SKM-1 (cell line): ENCODE results near the gene BCL11B.
"Not testable (repeated sequence)": the region's sequence is repeated elsewhere in the genome, so short reads cannot be mapped to it uniquely, and the experiment has no call there.

Source experiments
- DNase-seq: peaks from one replicate; lab custom pipeline; 2025; ENCODE audit not compliant: unreplicated experiment; lab: John Stamatoyannopoulos, UW

Gene BCL11B

DNA sequence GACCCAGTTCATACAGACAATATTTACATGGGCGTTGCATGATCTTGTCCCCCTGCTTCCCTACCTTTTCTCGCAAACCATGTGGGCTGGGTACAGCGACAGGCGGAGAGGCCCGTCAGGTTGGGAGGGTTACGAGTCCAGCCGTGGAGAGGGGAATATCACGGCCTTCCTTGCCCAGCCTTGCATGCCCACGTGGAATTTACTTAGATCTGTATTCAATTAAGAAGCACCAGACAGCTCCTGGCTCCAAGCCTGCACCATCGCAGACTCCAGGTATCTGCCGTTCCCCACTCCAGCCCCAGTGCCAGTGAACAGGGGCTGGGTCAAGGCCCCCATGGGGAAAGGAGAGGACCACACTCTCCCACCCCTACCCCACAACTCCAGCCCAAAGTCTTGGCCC is 29.8 kb downstream of the BCL11B start:
- DNase-seq = no peak

DNA sequence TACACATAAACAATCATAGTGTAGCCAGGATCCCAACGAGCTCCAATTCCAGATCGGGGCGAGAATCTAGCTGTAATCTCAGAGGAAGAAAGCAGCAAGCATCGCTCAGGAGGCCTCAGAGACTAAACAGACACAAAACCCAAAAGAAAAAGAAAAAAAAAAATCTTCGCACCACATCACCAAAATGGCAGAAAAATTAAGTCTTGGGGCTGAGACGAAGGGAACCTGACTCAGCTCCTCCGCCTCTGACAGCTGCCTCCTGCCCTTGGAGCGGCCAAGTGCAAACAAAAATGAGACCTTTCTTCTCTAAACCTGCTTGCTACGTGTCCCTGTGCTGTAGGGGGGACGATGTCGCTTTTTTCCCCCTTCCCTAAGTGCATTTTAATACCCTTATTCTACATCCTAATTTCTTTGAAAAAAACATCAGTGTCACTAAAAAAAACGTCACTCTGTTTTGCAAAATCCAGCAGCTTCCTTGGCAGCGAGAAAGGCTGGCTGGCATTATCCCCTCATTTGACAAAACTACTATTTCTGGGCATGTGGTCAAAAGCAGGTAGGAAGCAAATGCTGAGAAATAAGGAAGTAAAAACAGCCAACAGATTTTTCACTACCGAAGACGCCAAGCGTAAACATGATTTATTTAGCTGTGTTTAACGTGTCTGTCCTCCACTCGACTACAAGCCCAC is 30.5 kb downstream of the BCL11B start:
- DNase-seq = no peak

DNA sequence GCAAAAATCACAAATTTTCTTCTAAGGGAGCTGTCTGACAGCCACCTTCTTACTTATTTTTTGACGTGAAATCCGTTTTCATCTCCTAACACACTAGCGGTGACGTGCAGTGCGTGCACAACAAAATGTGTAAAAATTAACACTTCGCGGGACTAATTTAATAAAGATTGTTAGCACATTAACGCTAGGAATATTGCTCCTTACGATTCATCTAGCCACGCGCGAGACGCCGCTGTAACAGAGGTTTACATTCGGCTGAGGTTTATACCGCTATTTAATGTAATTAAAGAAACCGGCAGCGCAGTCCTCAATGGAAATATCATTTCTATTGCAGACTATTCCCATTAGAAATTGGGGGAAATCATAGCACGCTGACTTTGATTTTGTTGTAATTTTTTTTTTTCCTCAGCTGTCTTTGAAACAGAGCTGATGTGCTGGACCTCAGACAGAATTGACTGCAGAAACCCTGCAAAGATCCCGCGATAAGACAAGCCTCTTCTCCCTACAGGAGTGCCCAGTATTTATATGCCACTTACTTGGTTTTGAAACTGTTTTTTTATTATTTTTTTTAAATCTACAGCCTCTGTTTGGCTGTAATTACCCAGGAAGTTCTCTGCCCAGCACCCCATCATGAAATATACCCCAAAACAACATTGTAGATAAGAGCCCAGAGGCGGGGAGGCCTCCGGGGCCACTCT is 31.2 kb downstream of the BCL11B start:
- DNase-seq = no peak

DNA sequence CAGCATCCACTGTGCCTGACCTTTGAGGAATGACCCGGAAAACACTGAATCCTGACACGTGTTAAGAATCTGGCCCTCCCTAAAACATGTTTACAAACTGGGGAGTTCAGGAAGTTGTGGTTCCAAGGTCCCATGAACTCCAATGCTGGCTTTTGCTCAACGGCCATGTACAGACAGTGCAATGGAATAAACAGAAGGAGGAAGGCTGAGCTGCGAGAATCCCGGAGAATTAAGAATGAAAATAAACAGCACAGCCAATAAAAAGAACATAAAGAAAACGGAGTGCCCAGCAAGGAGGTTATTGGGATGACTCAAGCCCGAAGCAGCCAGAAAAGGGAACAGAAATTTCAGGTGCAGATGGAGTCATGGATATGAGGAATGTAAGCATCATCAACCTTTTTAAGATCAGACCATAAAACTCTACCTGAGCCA is 32.3 kb downstream of the BCL11B start:
- no peak for DNase-seq

DNA sequence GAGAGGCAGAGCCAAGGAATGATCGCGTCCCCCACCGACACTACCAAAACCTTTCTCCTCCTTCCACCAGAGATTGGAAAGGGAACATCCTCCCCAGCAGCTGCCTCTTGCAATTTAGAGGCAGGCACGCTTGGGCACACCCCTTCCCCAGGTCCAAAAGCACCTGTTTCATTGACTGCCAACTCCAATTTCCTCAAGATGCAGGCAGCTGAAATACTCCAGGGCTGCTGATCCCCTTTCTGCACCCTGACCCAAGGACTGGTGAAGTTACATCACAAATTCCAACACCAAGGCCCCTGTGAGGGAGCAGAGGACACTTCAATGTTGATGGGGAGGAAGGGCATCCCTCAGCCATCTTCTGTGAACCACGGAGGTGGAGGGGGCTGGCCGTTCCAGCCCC is 33.8 kb downstream of the BCL11B start:
- no peak for DNase-seq

DNA sequence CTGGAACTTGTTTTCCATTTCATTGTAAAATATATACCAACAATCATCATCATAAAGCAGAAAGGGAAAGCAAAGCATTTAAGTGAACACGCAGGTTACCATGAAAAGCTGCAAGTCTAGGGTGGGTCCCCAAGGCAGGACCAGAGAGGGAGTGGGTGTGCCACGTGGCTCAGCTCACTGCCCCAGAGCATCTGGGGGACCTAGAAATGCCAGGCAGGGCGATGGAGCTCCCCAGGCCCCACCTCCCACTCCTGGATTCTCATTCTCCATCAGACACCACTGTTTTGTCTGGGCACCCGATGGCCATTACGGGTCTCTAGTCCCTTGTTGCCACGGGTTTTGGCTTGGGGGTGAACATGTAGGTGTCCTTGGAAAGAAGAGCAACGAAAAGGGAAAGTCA is 34.7 kb downstream of the BCL11B start:
- DNase-seq = no peak

DNA sequence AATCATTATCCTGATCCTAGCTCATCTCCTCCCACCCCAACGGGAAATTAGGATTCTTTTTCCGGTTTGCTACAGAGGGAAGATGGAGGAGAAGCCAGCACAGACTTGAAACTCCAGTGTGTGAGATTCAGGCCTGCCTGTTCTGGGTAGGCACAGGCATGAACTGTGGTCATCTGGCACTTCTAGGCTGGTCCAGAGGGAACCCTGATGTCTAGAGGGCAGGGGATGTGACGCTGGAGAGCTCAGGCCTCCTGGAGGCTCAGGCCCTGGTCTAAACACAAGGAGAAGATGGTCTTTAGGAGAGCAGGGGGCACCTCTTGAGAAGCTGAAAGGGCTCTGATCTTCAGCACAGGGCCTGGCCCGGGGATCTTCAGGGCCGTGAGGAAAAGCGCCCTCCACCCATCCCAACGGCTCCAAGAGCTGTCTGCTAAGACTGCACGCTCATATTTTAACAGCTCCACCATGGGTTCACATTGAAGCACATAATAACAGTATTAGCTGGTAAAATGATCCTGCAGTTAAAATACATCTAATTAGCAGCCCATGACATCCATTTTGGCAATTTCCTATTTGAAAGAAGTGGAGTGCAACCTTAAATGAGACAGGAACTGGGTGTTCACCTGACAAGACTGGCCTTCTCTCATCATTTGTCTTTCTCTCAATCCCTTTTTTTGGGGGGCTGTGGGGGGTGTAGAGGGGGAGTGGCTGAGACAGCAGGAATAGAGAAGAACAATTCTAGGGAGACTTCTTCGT is 35.4 kb downstream of the BCL11B start:
- DNase-seq = no peak

DNA sequence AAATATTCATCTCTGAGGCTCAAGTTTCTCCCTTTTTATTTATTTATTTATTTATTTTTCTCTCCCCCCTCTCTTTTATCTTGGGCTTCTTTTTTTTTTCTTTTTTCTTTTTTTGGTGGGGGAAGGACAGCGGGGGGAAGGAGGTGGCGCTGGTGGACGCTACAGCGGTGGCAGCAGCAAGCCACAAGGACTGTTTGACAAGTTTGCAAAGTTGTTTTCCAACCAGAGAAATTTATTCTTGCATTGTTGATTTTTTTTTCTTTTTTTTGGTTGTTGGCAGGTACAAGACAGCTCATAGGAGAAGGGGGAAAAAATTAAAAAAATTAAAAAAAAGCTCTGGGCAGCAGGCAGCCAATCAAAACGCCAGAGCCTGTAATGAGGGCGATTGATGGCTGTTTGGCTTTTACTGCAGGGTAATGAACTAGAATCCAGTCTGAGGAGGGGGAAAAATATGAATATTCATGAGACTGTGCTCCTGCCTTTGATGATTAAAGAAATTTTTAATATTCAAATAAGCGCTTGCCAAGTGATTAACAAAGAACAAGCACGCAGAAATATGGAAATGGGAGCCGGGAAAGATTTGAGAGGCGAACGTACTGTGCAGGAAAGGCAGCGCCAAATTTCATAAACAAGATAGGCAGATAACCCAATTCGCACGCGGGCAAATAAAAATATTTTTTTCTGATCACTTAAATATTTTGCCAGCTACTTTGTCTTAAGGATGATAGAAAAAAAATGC is 36.2 kb downstream of the BCL11B start:
- no peak for DNase-seq

DNA sequence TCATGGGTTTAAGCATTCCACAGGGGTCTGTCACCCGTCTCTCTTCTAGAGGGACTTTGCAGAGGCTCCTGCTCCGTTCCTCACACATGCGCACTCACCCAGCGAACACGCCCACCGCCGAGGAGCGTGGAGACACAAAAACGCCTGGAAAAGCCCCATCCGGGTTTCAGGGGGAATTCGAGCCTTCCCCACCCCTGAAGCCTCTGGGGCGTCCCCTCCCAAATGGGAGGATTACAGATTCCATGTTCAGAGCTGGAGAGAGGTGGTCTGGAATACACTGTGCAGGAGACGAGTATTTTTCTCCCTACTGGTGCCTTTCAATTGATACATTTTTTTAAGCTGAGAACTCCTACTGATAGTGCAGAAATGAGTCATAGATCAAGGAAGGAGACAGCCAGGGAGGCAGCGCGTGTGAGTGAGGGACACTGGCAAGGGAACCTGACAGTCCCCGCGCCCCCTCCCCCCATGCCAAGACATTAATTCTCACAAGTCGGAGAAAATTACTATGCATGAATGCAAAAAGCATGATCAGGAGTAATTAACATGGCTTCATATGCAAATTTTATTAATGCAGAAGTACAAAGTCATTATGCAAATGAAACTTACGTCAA is 36.9 kb downstream of the BCL11B start:
- no peak for DNase-seq

DNA sequence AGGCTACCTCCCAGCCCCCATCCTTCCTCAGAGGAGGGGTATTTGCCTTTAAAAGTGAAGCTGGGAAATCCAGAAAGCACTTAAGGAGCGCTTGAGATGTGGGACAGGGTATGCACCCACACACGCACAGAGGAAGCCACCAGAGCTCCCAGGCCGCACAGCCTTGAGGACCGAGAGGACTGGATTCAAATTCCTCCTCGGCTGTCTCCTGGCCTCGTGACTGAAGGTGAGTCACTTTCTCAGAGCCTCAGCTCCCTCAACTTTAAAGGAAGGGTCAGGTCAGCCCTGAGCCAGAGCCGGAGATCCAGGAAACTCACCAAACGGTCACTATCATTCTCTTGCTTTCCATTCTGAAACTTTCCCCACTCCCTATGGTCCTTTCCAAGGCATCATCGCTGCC is 37.6 kb downstream of the BCL11B start:
- DNase-seq = no peak

DNA sequence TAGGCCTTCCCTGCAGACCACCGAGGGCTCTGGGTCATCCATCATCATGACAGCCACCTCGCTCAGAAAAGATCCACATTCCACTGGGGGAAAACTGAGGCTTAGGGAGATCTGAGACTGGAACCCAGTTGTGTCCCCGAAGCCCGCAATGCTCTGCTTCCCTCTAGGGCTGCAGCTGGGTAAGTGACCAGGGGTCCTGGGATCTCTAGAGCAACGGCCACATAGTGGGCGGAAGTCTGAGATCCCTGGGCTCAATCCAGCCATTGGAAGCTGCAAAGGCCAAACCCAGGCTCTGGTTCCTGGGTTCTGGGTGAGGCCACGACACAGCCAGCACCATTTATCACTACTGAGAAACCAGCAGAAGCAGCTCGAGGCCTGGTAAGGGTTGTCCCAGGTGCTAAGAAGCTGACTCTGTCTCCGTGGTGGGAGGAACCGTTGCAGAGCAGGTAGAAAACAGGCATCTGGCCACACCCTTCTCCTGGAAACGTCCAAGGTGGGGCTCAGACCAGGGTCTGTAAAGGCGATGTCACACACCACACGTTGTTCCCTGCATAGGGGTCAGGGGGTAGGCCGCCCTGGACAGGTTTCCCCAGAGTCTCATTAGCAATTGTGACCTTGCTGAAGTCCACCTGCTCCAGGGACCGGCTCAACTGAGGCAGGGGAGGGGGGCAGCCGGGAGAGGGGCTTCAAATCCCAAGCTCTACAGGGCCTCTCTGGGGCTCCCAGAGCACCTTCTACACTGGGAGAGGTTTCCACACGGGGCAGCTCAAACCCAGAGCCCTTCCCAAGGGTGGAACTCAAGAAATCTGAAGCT is 38.6 kb downstream of the BCL11B start:
- no peak for DNase-seq

DNA sequence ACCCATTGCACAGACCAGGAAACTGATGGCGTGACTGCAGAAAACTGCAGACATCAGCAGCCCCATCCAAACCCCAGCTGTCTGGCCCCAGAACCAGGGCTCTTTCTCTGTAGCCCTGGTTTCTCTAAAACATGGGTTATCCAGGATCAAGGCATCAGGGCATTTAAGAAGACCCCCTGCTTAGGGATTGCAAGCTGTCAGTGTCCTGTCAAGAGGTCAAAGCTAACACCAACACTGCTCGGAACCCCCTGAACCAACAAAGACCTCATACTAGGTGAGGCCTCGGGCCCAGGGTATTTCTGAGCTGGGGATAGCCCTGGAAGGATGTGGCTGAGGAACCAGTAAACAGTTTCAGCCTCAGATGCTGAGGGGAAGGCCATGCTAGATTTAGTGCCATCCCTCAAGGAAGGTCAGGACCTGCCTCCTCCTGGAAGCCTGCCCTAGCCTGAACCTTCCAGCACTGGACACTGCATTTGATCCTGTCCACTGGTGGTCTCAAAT is 39.2 kb downstream of the BCL11B start:
- no peak for DNase-seq

DNA sequence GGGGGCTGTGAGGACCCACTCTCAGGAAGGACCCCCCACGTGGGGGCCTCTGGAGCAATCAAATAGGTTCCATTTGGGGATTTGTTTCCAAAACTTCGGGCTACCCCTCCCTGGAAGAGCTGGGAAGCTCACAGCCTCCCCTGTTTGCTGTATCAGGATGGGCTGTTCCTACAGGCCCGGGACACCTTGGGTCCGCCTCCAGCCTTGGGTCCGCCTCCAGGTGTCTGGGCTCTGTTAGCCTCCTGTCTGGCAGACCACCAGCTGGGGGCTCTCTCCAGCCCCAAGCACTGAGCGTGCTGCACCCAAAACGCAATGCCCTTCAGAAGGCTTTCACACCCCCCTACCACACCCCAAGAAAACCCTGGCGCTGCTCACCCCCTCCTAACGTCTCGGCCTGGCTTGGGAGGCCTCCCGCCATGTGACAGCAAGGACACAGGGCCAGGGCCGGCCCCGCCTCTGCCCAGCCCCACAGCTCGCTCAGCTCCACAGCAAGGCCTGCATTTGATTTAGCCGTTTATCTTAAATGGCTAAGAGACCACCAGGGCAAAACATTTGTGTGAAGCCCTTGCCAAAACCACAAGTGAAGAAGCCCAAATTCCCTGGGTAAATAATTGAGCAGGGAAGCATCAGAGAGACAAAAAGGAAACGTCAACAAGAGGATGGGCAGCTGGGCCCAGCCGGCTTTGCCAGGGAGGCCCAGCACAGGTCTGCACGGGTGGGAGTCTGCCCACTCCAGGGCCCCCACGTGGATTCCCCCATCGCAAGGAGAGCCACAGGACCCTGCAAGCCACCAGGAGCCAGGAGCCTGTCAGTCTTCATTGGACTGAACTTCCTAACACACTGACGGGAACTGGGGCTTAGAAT is 39.9 kb downstream of the BCL11B start:
- DNase-seq = no peak

DNA sequence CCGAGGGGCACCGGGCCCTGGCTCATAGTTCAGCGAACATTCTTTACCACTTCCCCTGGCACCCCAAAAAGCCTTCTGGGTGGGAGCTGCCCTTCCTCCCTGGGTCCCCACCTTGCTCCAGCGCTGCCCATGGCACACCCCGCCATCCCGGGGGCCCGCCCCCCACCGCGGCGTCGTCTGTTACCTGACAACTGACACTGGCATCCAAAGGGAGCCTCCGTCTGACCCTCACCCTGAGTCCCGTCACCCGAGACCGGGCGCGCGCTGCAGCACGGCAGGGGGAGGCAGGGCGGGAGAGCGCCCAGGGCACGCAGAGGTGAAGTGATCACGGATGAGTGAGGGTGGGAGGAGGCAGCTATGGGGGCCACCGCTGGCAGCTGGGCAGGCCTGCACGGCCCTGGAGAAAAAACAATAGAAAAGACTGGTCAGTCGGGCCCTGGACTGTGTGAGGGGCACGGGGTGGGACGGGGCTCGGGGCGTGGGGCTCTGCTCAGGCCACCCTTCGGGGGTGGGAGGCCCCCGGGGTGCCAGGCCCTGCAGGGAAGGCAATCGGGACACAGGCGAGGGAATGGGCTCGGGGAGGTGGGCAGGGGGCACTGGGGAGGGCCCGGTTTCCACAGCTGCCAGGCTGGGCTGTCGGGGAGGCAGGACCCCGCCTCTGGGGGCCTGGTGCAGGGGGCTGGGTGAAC is 40.7 kb downstream of the BCL11B start:
- no peak for DNase-seq

DNA sequence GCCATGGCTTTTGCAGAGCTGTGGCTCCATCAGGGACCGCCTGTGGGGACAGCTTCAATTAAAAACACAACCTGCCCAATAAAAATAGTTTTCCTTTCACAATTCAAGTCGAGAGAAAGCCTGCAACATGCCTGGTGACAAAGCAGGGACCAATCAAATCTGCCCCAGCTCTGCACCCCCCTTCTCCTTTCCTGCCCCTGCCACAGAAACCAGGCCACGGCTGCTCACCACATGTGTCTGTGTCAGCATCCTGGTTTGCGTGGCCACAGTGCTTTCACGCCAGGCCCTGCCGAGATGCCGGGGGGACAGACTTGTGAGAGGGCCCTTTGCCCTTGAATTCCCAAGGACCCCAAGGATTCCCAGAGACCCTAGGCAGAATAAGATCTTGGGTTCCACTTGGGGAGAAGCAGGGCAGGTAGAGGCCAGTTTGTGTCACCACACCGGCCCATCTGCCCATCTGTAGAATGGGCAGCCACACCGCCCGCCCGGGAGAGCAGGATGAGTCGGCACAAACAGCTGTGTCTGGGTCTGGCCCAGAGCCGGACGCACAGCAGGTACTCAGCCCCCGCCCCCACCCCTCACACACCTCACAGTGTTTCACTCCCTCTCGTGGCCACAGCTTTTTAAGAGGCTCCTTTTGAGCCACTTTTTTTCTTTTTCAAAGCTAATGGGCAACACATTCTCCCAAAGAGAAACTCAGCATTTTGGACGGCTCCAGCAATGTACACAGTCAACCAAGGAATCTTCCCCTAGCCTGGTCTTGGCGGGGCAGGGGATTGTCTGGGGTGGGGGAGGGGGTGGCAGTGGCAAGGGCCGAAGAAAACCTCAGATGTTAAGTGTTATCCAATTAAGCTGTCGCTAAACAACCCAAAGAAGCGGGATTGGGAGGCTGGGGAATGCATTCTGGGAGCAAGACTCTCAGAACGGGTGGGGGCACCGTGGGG is 41.5 kb downstream of the BCL11B start:
- no peak for DNase-seq

DNA sequence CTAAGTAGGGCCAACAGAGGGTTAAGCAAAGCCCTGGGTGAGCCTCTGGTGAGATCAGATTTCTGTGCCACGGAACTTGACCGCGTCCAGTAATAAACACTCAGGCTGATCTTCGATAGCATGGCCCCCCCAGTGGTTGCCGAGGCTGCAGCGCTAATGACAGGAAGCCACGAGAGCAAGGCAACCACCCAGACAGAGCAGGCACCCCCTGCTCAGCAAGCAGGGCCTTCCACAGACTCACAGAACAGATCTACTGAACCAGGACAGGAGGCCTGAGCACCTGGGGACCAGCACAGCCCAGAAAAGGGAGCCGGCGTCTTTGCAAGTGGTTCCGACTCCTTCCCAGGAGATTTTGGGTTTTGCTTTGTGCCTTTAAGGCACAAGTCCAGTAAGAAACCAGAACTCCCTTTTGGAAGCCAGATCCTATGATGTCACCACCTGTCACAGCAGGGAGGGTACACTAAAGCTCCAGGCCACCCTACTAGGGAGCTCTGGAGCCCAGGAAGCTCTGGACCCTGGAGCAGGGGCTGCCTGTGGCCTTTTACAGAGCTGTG is 42.3 kb downstream of the BCL11B start:
- DNase-seq = no peak

DNA sequence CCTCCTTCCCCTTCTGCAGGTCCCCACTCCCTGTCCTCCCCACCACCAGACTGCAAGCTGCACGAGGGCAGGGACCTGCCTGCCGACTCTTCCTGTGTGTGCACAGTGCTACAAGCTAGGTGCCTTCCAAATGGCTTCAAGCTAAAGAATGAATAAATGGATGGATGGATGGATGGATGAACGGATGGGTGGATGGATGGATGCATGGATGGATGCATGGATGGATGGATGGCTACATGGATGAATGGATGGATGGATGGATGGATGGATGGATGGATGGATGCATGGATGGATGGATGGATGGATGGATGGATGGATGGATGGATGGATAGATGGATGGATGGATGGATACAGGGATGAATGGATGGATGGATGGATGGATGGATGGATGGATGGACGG is 43.2 kb downstream of the BCL11B start:
- not testable (repeated sequence) for DNase-seq
